GM19023 (cell line): ENCODE data around the gene PSMA2.

Source experiments
- ATAC-seq: cut with Tn5 transposase; IDR thresholded peaks from one replicate; pipeline ENCODE4 v1.9.1; 2021; ENCODE audit warnings: mild to moderate bottlenecking, moderate library complexity; ENCODE audit not compliant: unreplicated experiment

The PSMA2 gene

GRCh38 chr7:42940985-42941847 is 9.2 kb upstream of the PSMA2 start:
- ATAC-seq: peak; percentile 47

GRCh38 chr7:42939457-42940240 is 7.7 kb upstream of the PSMA2 start:
- no peak for ATAC-seq

- no peak for ATAC-seq
Measured at GRCh38 chr7:42935861-42936260, 3.9 kb upstream of the PSMA2 start.

- ATAC-seq: no peak
Measured at GRCh38 chr7:42934291-42934690, 2.3 kb upstream of the PSMA2 start.

DNA sequence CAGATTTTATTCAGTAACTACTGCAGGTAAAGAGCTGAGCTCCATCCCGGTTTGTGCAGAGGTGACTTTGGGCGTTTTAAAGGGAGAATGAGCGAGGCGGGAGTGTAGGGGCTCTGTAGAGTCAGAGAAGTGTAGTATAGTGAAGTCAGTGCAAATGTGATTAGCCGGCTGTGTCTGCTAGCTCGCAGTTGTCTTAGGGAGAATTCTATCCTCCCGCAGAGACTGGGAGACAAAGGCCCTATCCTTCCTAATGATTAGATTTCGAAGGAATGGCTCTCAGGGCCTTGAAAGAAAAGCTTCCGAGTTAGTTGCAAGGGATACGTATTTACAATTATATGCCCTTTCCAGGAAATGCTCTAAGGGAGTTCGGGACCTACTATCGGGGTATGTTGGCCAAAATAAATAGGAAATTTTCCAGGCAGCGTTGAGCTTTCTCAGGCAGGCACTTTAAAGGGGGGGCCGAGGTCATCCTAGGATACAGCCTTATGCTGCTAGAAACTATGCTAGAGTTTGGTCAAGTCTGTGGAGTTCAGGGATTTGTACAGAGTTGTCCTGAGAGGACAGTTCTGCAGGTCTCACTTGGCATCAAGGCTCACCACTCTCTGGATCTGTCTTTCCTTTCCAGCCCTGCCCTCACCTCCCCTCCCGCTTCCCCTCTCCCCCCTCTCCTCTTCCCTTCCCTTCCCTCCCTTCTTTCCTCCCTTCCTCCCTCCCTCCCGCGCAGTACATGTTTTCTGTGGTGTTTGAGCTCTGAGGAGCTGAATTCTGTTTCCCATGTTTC is 1.0 kb upstream of the PSMA2 start:
- no peak for ATAC-seq

DNA sequence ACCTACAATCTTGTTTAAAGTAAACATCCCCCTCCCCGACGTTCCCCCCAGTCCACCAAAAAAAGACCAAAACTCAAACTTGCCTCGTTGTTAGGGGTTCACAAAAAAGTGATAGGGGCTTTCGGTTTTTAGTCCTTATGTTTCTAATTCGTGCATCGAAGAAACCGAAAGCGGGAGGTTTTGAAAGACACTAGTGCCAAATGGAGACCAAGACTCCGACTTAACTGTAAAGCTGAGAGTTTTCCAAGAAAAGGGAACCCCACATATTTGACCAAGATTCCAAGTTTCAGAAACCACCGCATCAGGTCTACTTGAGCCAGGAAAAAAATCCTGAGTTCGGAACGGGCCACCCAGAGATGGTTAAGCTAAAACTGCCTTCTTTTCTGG is 534 bp downstream of the PSMA2 start:
- no peak for ATAC-seq

- ATAC-seq: no peak
Measured at GRCh38 chr7:42930889-42931288, 1.1 kb downstream of the PSMA2 start.

DNA sequence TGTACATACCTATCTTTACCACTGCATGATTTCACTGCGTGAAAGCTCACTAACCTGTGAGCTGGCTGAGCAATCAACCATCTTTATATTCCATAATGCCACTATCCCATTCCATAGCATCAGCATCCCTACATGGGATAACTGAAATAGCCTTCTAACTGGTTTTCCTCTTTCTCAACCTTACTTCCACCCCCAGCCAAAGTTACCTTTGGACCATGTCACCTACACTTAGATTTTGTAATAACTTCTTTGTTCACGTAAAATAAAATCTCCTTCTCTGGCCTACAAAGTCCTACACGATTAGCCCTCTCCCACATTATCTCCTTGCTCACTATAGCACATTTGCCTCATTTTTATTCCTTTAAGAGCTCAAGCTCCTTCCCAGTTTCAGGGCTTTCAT is 2.5 kb downstream of the PSMA2 start:
- no peak for ATAC-seq

DNA sequence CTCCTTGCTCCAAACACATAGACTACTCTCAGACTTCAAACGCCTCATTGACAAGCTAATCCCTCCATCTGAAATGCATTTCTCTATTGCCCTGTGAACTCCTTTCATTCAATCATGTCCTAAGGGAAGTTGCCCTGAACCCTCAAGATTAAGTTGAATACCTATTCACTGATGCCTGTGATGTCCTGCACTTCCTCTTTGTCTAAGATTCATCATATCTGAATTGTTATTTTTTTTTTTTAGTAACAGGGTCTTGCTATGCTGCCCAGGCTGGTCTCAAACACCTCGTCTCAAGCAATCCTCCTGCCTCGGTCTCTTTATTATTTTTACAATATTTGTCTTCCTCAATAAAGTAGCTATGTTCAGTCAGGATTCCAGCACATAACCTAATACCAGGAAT is 3.2 kb downstream of the PSMA2 start:
- no peak for ATAC-seq

DNA sequence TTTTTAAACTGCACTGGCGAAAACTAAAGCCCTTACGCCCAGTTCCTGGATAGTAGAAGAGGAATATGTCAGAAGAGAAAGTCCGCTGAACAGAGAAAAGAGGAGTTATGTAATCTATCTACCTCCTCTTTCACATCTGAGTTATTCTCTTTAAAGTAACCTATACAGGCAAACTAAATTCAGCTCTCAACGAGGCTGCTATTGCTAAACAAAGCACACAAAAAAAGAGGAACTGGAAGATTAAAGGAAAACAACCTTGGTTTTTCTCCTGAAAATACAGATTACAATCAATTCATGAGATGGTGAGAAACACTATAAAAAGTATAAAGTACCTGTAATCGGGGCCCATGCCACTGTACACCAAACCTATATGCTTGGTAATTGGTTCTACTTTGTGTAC is 5.8 kb downstream of the PSMA2 start:
- ATAC-seq: no peak

DNA sequence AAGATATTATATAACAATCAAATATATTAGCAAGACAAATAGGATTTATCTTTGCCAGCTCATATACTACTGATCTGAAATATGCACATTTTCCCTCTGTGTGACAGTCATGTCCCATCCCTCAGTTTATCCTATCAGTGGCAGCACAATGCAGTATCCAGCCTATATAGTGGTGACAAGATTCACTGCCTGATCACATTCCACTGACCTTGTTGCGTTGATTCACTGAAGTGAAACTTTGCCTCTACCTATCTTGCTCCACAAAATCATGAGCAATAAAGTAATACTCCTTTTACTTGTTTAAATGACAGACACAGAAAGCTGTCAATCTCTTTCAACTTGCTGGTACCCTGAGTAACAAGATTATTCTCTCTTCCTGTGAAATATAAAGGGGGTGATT is 6.3 kb downstream of the PSMA2 start:
- no peak for ATAC-seq

DNA sequence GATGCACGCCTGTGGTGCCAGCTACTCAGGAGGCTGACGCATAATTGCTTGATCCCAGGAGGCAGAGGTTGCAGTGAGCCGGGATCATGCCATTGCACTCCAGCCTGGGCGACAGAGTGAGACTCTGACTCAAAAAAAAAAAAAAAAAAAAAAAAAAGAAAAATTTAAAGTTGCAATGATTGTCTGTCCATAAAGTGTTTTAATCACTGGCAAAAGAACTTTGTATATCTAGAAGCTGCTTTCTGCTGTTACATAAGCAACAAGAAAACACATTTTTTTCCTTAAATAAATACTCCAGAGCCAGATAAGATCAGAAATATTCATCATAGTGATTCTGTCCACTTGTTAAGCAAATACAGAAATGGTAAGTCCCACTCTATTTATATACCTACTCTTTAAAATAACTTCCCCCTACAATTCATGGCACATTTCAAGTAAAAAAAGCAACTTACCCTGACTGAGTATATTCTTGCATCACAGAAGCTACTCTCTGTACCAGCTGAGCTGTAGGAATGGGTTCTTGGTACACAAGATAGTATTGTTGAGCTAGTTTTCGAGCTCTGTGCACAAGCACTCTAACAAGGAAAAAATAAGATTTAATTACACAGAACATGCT is 7.6 kb downstream of the PSMA2 start:
- no peak for ATAC-seq

DNA sequence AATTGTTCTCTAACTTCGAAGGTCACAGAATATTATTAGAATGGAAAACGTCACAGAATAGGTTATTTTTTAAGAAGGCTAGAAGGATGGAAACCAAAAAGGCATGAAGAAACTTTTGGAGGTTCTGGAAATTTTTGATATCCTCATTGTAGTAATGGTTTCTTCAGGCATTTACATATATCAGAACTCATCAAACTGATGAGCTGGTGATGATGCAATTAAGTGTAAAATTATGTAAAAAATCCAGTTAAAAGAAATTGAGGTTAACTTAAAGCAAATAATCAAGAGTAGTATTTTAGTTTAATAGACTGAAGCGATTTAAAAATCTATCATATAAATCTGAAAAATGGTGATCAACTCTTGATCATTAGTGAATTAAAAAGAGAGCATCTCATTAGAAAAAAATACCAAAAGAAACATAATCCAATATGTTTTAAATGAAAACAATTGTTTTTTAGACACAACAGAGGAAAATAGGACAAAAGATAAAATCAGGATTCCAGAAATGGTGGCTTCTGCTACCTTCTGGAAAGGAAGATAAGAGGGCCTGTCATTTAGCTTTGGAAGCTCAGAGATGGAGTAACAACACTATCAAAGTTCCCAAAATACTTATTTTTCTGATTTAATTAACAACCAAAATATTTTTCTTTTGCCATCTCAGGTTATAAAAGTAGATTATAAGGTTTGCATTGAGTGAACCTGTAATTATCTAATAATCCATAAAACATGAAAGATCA is 9.8 kb downstream of the PSMA2 start:
- ATAC-seq: no peak

DNA sequence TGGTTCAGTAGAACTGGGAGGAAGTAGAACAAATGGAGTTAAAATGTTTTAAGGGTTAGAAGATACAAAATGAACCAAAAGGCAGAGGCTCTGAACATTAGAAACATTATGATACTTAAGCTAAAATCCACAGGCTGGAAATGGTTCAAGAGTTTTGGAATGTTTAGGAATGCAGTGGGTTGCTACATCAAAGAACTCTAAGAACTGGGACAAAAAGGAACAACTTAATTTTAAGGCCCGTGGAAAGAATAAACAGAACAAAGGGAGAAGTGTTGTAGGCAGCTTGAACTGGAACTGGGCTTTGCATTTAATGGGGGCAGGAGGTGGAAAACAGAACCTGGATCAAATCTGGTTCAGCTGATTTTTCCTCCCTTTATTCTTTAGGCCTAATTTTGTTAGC is 16.6 kb downstream of the PSMA2 start:
- ATAC-seq: no peak

DNA sequence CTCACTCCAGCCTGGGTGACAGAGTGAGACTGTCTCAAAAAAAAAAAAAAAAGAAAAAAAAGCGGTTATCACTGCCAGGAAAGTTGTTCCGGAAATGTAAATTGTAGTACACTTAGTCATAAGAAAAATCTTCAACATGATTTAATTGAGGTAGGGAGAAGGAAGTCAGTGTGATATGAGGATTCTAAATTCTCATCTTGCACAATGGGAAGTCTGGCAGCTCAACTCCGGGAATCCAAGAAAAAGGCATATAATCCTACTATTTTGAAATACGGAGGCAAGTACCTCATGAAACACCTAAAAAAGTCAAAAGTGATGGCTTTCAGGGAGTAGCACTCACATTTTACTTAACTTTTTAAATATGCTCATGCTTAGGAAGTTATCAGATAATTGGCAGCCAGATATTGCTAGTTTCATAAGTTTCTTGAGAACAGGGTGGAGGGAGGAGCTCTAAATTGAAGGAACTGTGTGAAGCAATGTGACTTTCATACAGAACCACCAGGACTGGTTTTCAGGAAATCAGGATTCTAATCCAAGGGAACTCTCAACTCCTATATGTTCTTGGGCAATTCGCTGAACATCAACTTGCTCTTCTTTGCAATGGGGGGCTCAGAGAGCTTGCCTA is 17.4 kb downstream of the PSMA2 start:
- no peak for ATAC-seq

DNA sequence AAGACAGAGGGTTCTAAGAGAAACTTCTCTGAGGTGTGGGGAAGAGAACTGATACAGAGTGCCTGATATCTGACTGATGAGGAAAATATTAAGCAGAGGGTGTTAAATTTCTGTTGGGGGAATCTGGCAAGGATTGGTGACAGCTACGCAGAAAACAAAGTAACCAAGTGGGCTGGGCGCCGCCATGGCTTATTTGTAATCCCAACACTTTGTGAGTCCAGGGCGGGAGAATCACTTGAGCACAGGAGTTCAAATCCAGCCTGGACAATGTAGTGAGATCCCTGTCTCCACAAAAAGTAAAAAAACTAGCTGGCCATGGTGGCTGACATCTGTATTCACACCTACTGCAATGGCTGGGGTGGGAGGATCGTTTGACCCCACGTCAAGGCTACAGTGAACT is 18.0 kb downstream of the PSMA2 start:
- no peak for ATAC-seq

GRCh38 chr7:42913591-42913990 is 18.4 kb downstream of the PSMA2 start:
- no peak for ATAC-seq

DNA sequence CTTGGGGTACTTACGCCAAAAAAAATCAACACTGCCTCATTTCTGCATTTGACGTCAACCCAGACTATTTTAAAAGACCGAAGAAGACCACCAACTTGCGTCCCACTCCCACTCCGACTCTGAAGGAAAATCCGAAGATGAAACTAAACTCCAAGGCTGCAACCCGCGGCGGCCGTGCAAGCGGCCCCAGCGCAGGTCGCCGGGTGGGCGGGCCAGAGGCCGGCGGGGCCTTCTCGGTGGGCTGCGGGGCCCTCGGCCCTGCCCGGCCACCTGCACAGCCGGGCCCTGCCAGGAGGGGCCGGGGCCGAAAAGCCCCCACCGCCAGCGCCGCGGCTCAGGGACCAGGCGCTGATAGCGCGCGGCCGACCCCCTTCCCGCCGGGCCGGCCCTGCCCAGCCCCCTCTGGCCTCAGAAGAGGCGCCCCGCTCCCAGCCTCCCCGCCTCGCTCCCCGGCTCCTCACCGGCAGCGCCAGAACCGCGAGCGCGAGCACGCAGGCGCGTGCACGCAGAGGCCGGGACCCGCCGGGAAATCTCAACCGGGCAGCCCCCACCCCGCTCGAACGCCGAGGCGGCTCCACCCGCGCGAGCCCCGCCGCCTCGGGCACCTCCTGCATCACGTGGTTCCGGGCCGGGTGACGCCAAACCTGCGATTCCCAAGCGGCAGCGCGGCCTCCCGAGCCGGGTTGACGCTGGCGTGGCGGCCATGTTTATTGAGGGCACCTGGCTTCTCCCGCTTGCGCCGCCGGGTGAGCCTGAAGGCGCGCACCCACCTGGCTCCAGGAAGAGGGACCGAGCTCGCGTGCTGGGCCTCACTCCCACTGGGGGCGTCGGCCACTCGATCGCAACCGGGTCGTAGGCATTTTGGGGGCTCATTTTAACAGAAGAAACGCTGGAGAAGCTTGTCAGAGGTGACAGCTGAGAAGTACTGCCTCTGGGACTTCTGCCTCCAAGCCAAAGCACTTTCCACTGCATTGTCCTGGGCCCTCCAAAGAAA is 20.2 kb downstream of the PSMA2 start, which contains the start of gene C7orf25:
C7orf25 (minus strand) TSS at position 617 of the 994 bp plus-strand sequence. CDS start 1,170 bp downstream, outside the sequence.
- peak; percentile 91 for ATAC-seq

DNA sequence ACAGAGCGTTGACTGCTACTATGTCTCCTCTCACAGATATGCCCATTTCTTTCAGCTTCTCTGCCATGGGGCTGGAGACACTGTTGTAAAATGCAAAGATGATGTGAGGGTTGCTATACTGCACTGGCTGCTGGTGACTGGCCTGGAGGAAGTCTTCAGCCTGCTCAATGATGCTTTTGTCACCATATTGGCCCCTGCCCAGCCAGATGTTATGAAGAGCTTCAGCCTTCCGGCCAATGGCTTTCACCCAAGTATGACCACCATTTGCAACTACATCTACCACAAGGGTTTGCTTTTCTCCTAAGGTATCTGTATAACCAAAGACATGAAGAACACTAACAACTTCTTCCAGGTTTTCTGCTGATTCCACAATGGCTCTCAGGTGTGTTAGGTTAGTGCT is 21.7 kb downstream of the PSMA2 start:
- no peak for ATAC-seq
